Measurements from ENCODE around the gene DHRSX.
"Not testable (repeated sequence)": the region's sequence is repeated elsewhere in the genome, so short reads cannot be mapped to it uniquely, and the experiment has no call there.

The DHRSX gene

GRCh38 chrX:2342874-2343273 is 157.9 kb downstream of the DHRSX start:
- no peak for DNase-seq

GRCh38 chrX:2342281-2342688 is 158.5 kb downstream of the DHRSX start:
- DNase-seq: no peak

GRCh38 chrX:2340991-2341390 is 159.8 kb downstream of the DHRSX start:
- DNase-seq: no peak

- no peak for DNase-seq
These were observed 164.6 kb downstream of the DHRSX start for GRCh38 chrX:2336181-2336580.

GRCh38 chrX:2334237-2334636 is 166.5 kb downstream of the DHRSX start:
- DNase-seq: no peak

- no peak for DNase-seq
These were observed 168.5 kb downstream of the DHRSX start for GRCh38 chrX:2332252-2332651.

GRCh38 chrX:2330910-2331309 is 169.9 kb downstream of the DHRSX start:
- no peak for DNase-seq

GRCh38 chrX:2330487-2330886 is 170.3 kb downstream of the DHRSX start:
- no peak for DNase-seq

- DNase-seq: no peak
These were observed 173.4 kb downstream of the DHRSX start for GRCh38 chrX:2327423-2327822.

- no peak for DNase-seq
These were observed 175.5 kb downstream of the DHRSX start for GRCh38 chrX:2325076-2325784.

GRCh38 chrX:2324151-2324550 is 176.6 kb downstream of the DHRSX start:
- DNase-seq: no peak

GRCh38 chrX:2321411-2321810 is 179.4 kb downstream of the DHRSX start:
- no peak for DNase-seq

- DNase-seq: no peak
These were observed 180.0 kb downstream of the DHRSX start for GRCh38 chrX:2320580-2321327.

GRCh38 chrX:2320089-2320488 is 180.7 kb downstream of the DHRSX start:
- no peak for DNase-seq

GRCh38 chrX:2318371-2318770 is 182.4 kb downstream of the DHRSX start:
- DNase-seq: no peak

GRCh38 chrX:2317527-2318055 is 183.2 kb downstream of the DHRSX start:
- no peak for DNase-seq

- no peak for DNase-seq
These were observed 184.2 kb downstream of the DHRSX start for GRCh38 chrX:2316534-2316933.

GRCh38 chrX:2315434-2315833 is 185.3 kb downstream of the DHRSX start:
- no peak for DNase-seq

- DNase-seq: no peak
These were observed 185.9 kb downstream of the DHRSX start for GRCh38 chrX:2314831-2315365.

GRCh38 chrX:2313864-2314640 is 186.7 kb downstream of the DHRSX start:
- DNase-seq: no peak

GRCh38 chrX:2312061-2312591 is 188.7 kb downstream of the DHRSX start:
- not testable (repeated sequence) for DNase-seq

- no peak for DNase-seq
These were observed 189.3 kb downstream of the DHRSX start for GRCh38 chrX:2311501-2311900.

GRCh38 chrX:2301901-2302300 is 198.9 kb downstream of the DHRSX start:
- no peak for DNase-seq

Data from NCI-H510A treated with DMSO at 0.1 percent for 48 hours (cell line).